PC-3 (cell line): ENCODE measurements around the gene DNAJB11.

Experiments used
- EZH2 ChIP-seq: fragments of 300-600 bp; sonication (generic); IDR thresholded peaks from one replicate; pipeline ENCODE4 v1.6.1; 2017; ENCODE audit warnings: antibody characterized with exemption, mild to moderate bottlenecking, low read length; ENCODE audit not compliant: unreplicated experiment
- TF ChIP-seq, protein P1 (sequence below): fragments of 300-600 bp; sonication (generic); conservative IDR thresholded peaks from 2 replicates; pipeline ENCODE4 v1.5.1; 2017; ENCODE audit warnings: antibody characterized with exemption, low read depth, mild to moderate bottlenecking, low read length

DNA sequence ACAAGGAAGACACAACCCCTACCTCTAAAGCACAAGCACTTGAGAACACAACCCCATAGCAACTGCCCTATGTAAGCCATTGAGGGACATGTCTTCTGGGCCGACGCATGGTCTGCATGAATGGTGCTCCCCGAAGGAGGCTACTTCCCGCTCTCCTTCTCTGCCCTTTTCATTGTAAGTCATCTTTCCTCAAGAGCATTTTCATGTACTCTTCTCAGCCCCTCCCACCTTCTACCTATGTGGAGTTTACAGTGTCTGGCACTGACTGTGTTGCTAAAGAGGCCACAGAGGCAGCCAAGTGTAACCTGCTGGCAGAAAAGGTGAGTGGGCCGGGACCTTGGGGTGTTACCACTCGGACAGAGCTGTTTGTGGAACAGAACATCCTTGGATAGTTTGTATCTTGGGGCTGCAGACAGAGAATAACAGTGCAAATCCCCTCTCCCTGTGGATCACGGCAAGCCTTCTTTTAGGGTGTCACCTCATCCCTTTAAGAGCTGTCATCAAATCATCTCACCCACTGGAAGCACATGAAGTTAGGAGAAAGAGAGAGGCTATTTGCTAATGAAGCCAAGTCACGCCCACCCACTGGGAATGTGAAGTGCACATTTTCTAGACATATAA, 47.9 kb downstream of the DNAJB11 start:
- no peak for TF ChIP-seq EZH2
- TF ChIP-seq, protein P1, sequence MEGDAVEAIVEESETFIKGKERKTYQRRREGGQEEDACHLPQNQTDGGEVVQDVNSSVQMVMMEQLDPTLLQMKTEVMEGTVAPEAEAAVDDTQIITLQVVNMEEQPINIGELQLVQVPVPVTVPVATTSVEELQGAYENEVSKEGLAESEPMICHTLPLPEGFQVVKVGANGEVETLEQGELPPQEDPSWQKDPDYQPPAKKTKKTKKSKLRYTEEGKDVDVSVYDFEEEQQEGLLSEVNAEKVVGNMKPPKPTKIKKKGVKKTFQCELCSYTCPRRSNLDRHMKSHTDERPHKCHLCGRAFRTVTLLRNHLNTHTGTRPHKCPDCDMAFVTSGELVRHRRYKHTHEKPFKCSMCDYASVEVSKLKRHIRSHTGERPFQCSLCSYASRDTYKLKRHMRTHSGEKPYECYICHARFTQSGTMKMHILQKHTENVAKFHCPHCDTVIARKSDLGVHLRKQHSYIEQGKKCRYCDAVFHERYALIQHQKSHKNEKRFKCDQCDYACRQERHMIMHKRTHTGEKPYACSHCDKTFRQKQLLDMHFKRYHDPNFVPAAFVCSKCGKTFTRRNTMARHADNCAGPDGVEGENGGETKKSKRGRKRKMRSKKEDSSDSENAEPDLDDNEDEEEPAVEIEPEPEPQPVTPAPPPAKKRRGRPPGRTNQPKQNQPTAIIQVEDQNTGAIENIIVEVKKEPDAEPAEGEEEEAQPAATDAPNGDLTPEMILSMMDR = no peak
